ENCODE results near the gene TM7SF2.

DNA sequence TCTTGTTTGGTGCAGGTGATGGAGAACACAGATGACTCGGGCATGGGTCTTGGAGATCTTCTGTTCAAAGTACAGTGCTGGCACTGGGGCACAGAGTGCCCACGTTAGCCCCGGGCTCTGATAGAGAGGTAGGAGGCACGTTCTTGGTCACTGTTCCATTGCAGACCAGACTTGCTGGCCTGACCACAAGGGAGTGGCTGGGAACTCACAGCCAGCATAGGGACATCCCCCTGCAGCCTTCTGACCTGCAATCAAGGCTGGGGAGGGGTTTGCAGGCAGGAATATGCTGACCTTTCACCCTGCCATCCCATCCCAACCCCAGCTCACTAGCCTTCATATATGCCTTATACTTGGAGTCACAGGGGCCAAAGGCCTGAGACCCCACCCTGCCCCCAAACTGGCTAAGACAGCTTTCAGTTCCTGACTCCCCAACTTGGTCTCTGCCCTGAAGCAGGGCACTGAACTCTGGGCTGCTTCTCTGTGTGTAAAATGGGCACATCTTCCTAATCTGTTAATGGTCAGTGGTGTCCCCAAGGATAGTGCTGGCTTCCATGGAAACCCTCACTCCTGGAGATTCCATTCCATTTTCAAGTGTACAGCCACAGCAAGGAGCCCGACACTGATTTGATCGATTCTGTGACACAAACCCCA lies 15.1 kb downstream of the TM7SF2 start:
- TF ChIP-seq, protein P1, sequence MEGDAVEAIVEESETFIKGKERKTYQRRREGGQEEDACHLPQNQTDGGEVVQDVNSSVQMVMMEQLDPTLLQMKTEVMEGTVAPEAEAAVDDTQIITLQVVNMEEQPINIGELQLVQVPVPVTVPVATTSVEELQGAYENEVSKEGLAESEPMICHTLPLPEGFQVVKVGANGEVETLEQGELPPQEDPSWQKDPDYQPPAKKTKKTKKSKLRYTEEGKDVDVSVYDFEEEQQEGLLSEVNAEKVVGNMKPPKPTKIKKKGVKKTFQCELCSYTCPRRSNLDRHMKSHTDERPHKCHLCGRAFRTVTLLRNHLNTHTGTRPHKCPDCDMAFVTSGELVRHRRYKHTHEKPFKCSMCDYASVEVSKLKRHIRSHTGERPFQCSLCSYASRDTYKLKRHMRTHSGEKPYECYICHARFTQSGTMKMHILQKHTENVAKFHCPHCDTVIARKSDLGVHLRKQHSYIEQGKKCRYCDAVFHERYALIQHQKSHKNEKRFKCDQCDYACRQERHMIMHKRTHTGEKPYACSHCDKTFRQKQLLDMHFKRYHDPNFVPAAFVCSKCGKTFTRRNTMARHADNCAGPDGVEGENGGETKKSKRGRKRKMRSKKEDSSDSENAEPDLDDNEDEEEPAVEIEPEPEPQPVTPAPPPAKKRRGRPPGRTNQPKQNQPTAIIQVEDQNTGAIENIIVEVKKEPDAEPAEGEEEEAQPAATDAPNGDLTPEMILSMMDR (IDR thresholded peaks at IDR 0.05), result no peak
- TF ChIP-seq EZH2 (IDR thresholded peaks at IDR 0.05; ENCODE audit: borderline replicate concordance, insufficient read depth, low read depth, low read length, poor library complexity, severe bottlenecking), result no peak
